NCI-H2171 (cell line): ENCODE measurements around the gene SLC12A9.
A peak's percentile ranks its signal among the peaks of the same experiment; 100 is the strongest.

Experiments
- DNase-seq: peaks from one replicate; lab custom pipeline; 2025; lab: John Stamatoyannopoulos, UW

The SLC12A9 gene

DNA sequence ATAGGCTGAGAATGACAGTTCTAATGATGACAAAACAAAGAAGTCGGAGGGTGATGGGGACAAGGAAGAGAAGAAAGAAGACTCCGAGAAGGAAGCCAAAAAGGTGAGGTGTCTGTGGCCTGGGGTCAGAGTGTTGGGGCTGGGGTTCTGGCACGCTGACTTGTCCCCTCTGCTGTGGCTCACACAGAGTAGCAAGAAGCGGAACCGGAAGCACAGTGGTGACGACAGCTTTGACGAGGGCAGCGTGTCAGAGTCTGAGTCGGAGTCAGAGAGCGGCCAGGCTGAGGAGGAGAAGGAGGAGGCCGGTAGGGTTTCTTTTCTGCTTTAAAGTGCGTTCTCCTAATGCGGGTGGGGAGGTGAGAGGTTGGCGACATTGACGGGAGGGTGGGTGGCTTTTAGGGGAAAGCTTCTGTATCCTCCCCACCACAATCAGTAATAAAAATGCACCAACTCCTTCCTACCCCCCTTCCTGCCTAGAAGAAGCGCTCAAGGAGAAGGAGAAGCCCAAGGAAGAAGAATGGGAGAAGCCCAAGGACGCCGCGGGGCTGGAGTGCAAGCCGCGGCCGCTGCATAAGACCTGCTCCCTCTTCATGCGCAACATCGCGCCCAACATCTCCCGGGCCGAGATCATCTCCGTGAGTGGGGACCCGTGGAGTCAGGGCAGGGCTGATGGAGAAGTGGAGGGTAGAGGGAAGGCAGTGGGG, 32.4 kb downstream of the SLC12A9 start:
- DNase-seq: no peak

DNA sequence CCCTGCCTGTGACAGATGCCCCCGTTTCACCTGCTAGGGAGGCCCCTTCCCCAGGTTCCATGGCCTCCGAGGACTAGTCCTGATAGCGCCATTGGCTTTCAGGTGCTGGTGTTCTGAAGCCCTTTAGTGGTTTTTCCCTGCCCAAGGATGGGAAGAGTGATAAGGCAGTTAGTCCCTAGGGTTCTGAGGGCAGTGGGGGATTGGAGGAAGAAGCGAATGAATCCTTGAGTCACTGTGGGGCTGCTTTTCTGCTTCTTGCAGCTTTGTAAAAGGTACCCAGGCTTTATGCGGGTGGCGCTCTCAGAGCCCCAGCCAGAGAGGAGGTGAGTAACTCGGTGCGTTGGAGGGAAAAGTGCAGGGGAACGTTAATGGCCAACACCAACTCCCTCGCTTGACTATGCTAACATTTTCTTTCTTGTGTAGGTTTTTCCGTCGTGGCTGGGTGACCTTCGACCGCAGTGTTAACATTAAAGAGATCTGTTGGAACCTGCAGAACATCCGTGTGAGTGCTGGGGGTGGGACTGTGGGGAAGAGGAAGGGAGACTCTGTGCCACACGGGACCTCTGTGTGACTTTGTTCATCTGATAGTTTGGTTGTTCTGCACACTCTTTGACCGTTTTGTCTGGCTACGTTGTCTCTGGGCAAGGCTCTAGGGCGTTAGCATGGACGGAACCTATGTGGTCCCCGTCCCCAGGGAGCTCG, 33.1 kb downstream of the SLC12A9 start:
- DNase-seq: no peak

DNA sequence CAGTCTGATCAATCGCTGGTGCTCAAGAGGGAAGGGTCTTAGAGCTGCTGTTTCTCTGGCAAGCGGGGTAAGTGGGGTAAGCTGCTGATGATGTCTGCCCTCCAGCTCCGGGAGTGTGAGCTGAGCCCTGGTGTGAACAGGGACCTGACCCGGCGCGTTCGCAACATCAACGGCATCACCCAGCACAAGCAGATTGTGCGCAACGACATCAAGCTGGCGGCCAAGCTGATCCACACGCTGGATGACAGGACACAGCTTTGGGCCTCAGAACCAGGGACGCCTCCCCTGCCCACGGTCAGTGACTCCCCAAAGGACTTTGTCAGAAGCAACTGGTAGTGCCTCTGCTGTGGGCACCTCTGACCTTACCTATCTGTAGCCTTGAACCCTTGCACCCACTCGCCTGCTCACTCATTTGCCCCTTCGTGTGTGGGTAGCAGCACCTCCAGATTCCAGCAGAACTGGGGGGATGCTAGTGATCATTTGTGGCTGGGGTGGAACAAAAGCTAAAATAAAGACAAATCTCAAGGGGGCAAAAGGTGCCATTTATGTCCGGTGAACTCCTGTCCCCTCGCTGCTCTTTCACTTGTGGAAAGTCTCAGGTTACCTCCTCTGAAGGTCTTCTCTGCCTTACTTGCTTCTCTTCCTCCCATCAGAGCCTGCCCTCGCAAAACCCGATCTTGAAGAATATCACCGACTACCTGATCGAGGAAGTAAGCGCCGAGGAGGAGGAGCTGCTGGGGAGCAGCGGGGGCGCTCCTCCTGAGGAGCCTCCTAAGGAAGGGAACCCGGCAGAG, 33.8 kb downstream of the SLC12A9 start:
- no peak for DNase-seq

DNA sequence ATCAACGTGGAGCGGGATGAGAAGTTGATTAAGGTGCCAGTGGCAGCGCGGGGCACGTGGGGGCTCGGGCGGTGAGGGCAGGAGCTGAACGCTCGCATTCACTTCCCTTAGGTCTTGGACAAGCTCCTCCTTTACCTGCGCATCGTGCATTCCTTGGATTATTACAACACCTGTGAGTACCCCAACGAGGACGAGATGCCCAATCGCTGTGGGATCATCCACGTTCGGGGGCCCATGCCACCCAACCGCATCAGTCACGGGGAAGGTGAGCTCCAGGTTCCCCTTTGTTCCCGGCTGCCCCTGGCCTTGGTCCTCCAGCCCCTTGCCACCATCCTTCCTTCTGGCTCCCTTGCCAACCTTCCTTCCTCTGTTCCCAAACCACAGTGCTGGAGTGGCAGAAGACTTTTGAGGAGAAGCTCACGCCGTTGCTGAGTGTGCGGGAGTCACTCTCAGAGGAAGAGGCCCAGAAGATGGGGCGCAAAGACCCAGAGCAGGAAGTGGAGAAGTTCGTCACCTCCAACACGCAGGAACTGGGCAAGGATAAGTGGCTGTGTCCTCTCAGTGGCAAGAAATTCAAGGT, 34.5 kb downstream of the SLC12A9 start:
- no peak for DNase-seq

DNA sequence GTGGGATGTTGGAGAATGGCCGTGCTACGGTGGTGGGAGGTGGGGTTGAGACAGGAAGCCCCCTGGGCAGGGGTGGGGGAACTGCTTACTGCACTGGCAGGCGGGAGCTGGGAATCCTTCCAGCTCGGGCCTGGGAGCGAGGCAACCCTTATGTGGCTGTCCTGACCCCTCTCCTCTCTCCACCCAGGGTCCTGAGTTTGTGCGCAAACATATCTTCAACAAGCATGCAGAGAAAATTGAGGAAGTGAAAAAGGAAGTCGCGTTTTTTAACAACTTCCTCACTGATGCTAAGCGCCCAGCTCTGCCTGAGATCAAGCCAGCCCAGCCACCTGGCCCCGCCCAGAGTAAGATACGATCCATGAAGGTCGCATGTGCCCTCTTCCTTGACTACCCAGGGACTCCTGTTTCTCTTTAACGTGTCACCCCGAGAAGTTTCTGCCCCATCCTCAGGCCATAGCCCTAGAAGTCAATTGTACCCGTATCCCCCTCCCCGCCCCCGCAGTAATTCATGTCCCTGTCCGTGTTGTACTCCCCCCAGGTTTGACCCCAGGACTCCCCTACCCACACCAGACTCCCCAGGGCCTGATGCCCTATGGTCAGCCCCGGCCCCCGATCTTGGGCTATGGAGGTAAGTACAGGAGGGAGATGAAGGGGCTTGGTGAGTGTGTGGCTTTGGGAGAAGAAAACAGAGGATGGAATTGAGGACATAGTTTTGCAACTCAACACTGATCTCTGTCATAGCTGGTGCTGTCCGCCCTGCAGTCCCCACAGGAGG, 35.2 kb downstream of the SLC12A9 start:
- DNase-seq: no peak

DNA sequence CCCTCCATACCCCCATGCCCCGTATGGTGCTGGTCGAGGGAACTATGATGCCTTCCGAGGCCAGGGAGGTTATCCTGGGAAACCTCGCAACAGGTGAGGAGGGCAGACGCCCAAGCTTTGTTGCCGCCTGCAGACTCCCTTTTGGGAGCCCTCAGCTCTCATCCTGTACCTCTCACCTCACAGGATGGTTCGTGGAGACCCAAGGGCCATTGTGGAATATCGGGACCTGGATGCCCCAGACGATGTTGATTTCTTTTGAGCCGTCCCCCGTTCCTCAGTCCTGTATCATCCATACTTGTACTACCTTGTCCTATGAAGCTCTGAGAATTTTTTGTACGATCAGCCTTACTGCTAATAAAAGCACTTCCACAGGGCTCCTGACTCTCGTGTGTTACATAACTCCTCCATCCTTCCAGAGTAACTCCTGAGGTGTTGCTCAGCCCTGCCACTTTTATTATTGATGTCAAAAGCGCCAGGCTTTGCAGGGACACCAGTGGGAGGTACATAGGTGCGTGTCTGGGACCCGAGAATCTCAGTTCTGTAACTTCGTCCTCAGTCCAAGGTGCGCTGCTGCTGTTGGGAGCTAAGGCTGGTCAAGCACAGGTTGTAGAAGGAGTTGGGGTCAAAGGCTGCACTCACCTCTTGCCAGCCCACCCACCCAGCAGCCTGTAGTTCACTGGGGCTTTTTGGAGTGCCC, 35.9 kb downstream of the SLC12A9 start:
- no peak for DNase-seq

DNA sequence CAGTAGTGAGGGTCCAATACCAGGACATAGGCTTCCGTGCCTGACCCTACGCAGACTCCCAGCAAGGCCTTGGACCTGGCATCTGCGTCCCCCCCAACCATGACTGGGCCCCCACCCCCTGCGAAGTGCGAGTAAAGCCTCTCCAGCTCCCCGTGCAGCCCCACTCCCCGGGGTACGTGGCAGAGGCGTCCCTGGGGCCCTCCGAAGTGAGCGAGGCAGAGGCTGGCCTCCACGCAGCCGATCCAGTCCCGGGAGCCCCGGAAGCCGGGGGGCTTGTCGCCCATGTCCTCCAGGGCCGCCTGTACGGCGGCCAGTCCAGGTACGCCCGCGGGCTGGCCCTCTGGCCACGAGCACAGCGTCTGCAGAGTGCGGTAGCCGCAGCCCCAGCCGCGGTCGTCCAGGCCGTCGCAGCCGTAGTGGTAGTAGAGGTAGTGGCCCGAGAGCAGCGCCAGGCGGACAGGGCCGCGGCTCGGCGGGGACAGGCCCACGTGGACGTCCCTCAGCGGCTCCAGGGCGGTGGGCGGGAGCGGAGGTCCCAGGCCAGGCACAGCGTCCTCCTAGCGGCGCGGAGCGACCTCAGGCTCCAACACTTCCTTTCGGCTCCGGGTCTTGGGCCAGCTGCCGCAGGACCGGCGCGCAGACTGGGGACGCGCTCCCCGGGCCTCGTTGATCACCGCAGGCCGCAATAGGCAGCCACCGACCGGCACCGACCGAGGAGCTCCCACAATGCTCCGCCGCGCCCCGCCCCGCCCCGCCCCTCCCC, 36.7 kb downstream of the SLC12A9 start, which contains the start of gene UFSP1:
Gene UFSP1 (minus strand): TSS at position 728 of the 763 bp plus-strand sequence. CDS start 444 bp downstream, at position 284.
- no peak for DNase-seq

DNA sequence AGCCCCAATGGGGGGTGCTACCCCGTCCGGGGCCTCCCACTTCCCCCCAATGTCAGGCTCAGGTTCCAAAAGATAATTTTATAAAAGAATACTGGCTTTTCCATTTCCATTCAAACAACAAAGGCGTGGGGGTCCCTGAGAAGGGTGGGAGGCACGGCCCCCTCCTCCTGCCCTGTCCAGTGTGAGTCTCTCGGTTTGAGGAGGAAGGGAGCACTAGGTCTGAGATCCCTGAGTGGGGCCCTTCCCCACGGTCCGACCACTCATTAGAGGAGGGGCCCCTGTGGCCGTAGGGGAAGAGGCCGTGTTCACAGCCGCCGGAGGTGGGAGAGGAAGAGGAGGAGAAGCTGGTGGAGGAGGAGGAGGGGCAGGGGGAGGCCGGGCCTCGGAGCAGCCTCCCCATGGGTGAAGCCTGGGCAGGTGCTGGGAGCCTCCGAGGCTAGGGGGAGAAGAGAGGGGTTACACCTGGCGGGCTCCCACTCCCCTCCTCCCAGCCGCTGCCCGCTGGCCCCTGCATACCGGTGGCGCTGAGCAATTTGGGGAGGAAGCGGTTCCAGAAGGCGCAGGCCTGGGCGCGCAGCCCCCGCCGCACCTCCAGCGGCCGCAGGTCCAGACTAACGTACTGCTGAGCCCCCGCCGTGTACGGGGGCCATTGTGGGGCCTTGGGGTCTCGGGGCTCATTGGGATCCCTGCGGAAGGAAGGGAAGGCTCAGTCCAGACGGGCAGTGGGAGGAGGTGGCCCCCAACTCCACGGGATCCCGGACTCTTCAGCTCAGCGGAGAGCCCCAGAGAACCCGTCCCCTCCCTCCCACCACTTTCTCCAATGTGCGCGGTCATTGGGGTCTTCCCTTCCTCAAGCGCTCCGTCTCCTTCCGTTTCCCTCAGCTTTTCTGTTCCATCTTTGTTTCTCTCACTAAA, 38.4 kb downstream of the SLC12A9 start:
- no peak for DNase-seq

DNA sequence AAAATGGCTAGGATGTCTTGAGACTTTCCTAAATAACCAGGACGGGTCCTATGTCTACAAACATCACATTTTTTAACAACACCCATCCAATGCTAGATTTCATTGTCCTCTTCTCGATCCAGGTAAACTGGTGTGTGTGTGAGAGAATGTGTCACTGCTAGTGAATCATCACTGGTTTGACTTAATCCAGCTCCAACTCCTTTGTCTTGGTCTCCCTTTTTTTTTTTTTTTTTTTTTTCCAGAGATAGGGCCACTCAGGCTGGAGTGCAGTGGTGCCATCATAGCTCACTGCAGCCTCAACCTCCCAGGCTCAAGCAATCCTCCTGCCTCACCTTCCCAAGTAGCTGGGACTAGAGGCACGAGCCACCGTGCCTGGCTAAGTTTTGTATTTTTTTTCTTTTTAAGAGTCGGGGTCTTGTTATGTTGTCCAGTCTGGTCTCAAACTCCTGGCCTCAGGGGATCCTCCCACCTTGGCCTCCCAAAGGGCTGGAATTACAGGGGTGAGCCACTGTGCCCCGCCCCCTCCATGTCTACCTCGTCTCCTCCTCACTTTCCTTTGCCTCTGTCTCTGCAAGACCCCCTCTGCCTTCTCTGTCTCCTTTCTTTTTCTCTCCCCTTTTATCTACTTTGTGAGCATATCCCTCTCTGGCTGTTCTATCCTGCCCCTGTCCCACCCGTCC, 39.2 kb downstream of the SLC12A9 start:
- DNase-seq: no peak

DNA sequence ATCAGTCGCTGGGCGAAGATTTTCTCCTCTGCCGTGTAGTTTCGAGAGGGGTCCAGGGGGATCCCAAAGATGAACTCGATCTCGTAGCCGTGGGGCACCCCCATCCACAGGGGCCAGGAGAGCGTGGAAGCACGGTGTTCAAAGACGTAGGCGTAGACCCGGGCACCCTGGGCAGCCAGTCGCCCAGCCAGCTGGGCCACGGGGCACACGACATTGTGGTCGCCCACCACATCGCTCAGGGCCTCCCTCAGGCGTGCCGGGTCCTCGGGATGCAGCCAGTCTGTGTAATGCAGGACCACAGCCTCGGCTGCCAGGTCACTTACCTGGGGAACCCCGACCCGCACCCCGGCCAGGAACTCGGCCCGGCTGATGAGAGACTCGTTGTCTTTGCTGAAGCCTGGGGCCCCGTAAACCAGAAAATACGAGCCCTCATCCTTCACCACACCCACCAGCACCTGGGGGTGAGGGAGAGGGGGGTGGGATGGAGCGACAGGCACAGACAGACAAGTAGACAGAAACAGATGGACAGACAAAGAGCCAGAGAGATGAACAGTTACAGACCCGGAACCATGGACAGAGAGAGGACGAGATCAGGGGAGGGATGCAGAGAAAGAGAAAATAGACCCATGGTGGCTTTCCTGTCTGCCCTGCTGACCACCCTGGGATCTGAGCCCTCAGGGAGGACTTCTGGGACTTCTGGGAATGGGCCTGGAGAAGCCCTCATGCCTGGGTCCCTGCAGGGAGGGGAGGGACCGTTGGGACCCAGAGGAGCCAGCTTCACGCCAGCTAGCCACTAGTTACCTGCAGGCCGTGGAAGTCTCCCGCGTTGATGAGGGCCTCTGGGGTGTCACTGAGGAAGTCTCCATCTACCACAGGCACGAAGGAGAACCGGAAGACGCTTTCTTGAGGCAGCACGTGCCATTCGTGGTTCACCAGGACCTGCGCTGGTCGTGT, 40.1 kb downstream of the SLC12A9 start:
- no peak for DNase-seq

DNA sequence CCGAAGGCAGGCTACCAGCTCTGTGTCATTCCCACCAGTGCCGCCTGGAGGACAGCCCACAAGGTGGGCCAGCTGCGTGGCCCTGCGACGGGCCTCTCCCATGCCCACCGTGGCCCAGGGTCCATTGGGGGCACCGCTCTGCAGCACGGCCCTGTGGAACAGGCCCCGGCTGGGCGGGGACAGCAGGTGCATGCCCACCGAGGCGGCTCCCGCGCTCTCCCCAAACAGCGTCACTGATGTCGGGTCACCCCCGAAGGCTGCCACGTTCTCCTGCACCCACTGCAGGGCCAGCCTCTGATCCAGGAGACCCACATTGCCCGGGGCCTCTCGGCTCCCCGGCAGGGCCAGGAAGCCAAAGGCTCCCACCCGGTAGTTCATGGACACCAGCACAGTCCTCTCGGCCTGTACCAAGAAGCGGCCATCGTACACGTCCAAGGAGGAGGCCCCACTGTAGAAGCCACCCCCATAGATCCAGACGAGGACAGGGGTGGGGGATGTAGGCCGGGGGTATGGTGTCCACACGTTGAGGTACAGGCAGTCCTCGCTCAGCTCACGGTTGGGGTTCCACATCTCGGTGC, 40.9 kb downstream of the SLC12A9 start:
- DNase-seq: no peak

DNA sequence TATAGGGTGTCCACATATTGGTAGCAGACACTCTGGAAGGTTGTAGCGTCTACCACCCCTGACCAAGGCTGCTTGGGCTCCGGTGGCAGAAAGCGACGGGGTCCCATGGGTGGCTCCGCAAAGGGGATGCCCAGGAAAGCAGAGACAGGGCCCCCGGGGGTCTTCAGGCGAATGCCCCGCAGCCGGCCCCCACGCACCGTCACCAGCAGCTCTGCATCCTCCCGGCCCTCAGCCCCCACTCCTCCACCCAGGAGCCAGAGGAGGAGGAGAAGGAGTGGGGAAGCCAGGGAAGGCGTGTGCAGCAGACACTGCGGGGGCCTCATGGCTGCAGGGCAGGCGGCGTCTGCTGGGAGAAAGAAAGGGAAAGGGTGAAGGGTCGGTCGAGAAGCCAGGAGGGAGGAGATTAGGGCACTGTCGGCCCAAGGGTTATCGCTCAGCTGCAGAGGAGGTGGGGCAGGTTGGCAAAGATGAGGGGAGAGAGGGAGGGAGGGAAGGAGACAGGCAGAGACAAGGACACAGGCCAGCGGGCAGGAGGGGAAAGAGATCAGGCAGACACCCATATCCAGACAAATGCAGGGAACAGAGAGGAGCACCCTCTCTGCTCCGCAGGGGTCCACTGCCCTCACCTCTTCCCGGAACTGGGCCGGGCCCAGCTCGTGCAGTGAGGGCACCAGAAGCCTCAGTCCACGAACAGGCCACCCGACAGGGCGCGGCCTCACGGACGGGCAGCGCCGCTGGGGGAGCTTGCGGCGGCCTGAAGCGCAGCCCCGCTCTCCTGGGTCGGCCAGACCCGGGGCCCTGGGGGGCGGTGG, 41.6 kb downstream of the SLC12A9 start:
- no peak for DNase-seq

DNA sequence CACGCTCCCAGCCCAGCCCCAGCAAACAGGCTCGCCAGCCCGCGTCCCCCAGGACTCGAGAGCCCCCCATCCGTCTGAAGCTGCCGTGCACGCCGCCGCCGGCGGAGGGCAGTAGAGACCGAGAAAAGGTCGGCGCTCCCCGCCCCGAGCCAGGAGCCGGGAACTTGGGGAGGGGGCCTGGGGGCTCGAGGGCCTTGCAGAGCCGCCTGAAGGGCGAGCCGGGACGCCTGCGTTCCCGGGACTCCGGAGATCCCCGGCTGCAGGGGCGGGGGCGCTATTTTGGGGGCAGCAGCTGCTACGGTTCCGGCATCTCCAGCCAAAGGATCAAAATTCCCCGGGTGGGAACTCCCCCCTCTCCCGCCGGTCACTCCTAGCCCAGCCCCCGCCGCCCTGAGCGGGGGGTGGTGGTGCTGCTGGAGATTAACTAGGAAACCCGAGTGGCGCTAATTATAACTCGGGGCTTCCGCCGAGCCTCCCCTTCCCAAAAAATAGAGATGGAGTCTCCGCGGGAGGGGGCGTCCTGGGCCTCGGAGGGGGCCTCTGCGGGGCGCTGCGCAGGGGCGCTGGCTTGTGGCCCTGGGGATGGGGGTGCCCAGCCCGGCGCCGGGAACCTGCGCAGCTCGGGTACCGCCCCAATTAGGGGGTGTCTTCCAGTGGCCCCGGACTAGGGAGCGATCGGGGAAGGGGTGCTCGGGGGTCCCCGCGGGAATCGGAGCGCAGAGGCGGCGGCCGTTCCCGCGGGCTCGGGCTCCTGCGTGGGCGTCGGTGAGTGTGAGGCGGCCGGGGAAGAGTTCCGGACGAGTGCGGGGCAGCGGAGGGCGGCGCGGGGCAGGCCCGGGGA, 42.6 kb downstream of the SLC12A9 start:
- peak; percentile 56 for DNase-seq

DNA sequence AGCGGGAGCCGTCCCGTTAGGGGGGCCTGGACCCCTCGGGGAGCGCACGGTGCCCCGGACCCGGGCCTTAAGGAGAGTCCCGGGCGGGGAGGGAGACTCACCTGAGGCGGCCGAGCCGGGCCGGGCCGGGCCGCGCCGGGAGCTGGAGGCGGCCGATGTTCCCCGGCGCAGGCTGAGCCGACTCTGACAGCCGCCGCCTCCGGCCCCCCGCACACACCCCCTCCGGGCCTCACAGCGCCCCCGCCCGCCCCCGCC, 43.1 kb downstream of the SLC12A9 start, which contains the start of gene ACHE:
Gene ACHE (minus strand): TSS at position 188 of the 255 bp plus-strand sequence. CDS start 1,656 bp downstream, outside the sequence.
- no peak for DNase-seq

DNA sequence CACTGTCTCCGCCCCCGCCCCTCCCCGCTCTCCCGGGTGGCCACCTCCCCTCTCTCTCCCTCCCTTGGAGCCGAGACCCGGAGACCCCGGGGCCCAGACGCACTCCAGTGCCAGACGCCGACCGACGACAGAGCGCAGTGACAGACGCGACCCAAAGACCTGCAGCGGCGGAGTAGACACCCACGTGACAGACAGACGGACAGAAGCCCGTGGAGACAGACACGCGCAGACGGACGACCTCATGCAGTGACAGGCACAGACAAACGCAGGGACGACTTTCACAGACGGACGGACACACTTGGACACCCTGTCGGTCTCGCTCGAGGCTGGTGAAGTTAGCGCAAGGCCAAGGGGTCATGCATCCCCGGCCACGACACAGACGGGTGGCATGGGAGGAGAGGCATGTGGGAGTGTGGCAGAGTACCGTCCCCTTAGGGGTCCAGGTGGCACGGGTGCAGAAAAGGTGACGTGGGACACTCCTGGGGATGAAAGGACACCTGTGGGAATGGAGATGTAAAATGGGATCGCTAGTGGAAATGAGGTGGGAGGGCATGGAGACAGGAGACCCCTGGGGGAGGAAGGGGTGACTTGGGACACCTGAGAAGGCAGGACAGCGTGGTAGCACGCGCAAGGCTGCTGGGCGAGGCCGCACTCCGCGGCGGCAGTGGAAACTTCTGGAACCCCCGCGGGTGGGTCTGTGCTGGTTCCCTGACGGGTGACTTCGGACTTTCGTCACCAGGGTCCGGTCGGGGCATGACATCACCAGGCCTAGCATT, 43.6 kb downstream of the SLC12A9 start:
- peak; percentile 73 for DNase-seq
